GM12864 (cell line): ENCODE data around the gene EVA1C.

Experiments
- DNase-seq: peaks from one replicate; pipeline ENCODE4 v3.0.0-alpha.2; 2011; ENCODE audit warnings: low read depth
- H3K4me3 ChIP-seq: 2 replicates; pipeline ENCODE4 v1.5.1; 2011; ENCODE audit warnings: mild to moderate bottlenecking, low read depth, low read length, control low read depth
- CTCF ChIP-seq: IDR thresholded peaks from 2 replicates; pipeline ENCODE4 v1.5.1; 2011; ENCODE audit warnings: low read depth, mild to moderate bottlenecking, moderate library complexity, low read length, control low read depth, inconsistent platforms; ENCODE audit errors: missing control alignments

The EVA1C gene

GRCh38 chr21:32370998-32371766, 41.3 kb upstream of the EVA1C start:
- no peak for TF ChIP-seq CTCF
- no peak for DNase-seq

GRCh38 chr21:32371913-32372314, 40.6 kb upstream of the EVA1C start:
- TF ChIP-seq CTCF = no peak
- DNase-seq = no peak
- no peak overlapping the region for H3K4me3 ChIP-seq

More at GRCh38 chr21:32370998-32371766, 41.3 kb upstream of the EVA1C start:
- H3K4me3 ChIP-seq = no peak overlapping the region

- DNase-seq = no peak
- no peak for TF ChIP-seq CTCF
Measured at GRCh38 chr21:32372755-32373154, 39.8 kb upstream of the EVA1C start.

GRCh38 chr21:32377506-32377905, 35.0 kb upstream of the EVA1C start:
- no peak overlapping the region for H3K4me3 ChIP-seq
- no peak for TF ChIP-seq CTCF
- no peak for DNase-seq

More at GRCh38 chr21:32372755-32373154, 39.8 kb upstream of the EVA1C start:
- no peak overlapping the region for H3K4me3 ChIP-seq

- no peak for DNase-seq
- no peak for TF ChIP-seq CTCF
- H3K4me3 ChIP-seq = no peak overlapping the region
Measured at GRCh38 chr21:32377991-32378390, 34.5 kb upstream of the EVA1C start.

- DNase-seq = no peak
- no peak for TF ChIP-seq CTCF
- H3K4me3 ChIP-seq = no peak overlapping the region
Measured at GRCh38 chr21:32378956-32379355, 33.5 kb upstream of the EVA1C start.

- DNase-seq = no peak
- TF ChIP-seq CTCF = no peak
- no peak overlapping the region for H3K4me3 ChIP-seq
Measured at GRCh38 chr21:32380940-32381339, 31.6 kb upstream of the EVA1C start.
